C4-2B (cell line): Measurements from ENCODE around the gene CBX7.

Experiments used
- H3K27ac ChIP-seq: fragments of 450-650 bp; 2 replicates; pipeline ENCODE4 v1.5.1; 2017
- CTCF ChIP-seq: fragments of 450-650 bp; conservative IDR thresholded peaks from 2 replicates; pipeline ENCODE4 v1.5.1; 2017; ENCODE audit warnings: mild to moderate bottlenecking
- ZFX ChIP-seq: fragments of 450-650 bp; IDR thresholded peaks from 2 replicates; pipeline ENCODE4 v1.6.1; 2017

The CBX7 gene

DNA sequence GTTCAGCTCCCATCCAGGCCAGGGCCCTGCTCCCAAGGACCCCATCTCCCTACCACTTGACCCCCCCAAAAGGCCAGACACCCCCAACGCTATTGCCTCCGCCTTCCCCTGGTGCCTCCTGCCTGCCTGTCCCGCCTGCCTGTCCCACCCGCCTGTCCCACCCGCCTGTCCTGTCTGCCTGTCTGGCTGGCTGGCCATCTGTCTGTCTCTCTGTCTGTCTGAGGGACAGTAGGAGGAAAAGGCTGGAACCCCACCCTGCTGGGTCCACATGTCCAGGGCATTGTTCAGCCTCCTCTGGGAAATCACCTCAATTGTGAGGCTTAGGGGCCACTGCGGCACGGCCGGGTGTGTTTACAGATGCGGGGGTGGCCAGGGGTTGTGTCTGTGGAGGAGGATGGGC lies 25.3 kb upstream of the CBX7 start:
- no peak overlapping the region for H3K27ac ChIP-seq
- TF ChIP-seq ZFX = no peak
- no peak for TF ChIP-seq CTCF

DNA sequence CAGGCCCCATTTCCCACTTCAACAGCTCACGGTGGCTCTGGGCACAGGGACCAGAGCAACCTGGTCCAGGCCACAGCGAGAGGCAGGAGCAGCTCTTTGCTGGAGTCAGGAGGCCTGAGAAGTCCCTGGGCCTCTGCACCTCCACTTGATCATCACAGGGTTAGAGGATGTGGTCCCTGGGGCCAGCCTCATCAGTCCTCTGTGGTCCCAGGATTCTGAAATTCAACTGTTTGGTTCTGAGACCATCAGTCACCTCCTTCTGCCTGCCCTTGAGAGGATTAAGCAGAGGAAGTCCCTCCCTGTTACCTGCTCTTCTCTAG lies 24.9 kb upstream of the CBX7 start:
- no peak overlapping the region for H3K27ac ChIP-seq
- TF ChIP-seq ZFX (no peak), CTCF (no peak)

DNA sequence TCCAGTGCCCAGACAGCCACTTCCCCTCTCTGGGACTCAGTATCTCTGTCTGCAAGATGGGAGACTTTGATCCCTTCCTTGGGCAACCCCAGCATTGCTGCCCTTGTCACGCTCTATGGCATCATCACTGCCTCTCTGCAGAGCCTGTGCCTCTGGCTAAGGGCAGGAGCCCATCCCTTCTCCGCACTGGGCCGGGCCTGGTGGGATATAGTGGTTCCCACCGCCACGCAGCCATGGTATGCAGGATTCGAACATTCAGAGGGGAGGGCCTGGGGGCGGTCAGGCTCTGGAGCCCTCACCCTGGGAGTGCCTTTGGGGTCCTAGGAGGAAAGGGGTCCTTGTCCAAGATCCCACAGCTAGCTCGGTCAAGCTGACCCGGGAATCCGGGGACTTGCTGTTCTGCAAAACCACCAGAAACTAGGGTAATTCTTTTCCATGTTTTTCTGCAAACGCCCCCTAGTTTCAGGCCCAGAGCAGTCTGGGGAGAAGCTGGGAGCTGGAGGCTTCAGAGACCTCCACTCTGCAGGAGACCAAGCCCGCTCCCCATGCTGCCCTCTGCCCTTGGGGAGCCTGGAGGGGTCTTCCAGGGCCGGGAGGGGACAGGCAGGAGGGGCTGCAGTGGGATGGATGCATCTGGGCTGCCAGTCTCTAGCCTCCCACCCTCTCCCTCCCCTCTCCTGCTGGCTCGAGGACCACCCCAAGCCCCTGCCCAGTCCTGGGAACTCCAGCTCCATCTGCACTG lies 24.4 kb upstream of the CBX7 start:
- H3K27ac ChIP-seq = no peak overlapping the region
- TF ChIP-seq ZFX (no peak), CTCF (no peak)

- TF ChIP-seq ZFX = no peak
- no peak for TF ChIP-seq CTCF
- H3K27ac ChIP-seq = no peak overlapping the region
These were observed 23.7 kb upstream of the CBX7 start for GRCh38 chr22:39176143-39176713.

- TF ChIP-seq CTCF (no peak), ZFX (no peak)
- H3K27ac ChIP-seq = no peak overlapping the region
These were observed 23.1 kb upstream of the CBX7 start for GRCh38 chr22:39175353-39176142.

GRCh38 chr22:39174498-39175352 lies 22.2 kb upstream of the CBX7 start:
- H3K27ac ChIP-seq = no peak overlapping the region
- TF ChIP-seq CTCF = no peak
- TF ChIP-seq ZFX = no peak
